Suprapubic skin (tissue), 4 donors: ENCODE results near the gene SLC29A2.

ENCODE experiments used
- EP300 ChIP-seq: sonication (generic); formaldehyde crosslinking; IDR thresholded peaks from one replicate; pipeline ENCODE4 v1.6.1; 2017; ENCODE audit warnings: antibody characterized with exemption
- POLR2A ChIP-seq, 2 donors: fragments of 450-650 bp; IDR thresholded peaks; one replicate each; pipeline ENCODE4 v1.6.1; 2017; ENCODE audit warnings: antibody characterized with exemption in 2 of 2, mild to moderate bottlenecking in 2 of 2, moderate library complexity in 2 of 2
- POLR2AphosphoS5 ChIP-seq, 3 donors: sonication (generic); formaldehyde crosslinking; IDR thresholded peaks; one replicate each; pipeline ENCODE4 v1.6.1; 2017; ENCODE audit warnings: antibody characterized with exemption in 3 of 3
- TF ChIP-seq, protein P1 (sequence below), 2 donors: fragments of 200-600 bp in 1 of 2; fragments of 450-650 bp in 1 of 2; sonication (generic) in 1 of 2; IDR thresholded peaks; one replicate each; pipeline ENCODE4 v1.5.1; 2016 to 2019; ENCODE audit warnings: antibody characterized with exemption in 2 of 2, mild to moderate bottlenecking in 1 of 2, moderate library complexity in 1 of 2

- TF ChIP-seq, protein P1, sequence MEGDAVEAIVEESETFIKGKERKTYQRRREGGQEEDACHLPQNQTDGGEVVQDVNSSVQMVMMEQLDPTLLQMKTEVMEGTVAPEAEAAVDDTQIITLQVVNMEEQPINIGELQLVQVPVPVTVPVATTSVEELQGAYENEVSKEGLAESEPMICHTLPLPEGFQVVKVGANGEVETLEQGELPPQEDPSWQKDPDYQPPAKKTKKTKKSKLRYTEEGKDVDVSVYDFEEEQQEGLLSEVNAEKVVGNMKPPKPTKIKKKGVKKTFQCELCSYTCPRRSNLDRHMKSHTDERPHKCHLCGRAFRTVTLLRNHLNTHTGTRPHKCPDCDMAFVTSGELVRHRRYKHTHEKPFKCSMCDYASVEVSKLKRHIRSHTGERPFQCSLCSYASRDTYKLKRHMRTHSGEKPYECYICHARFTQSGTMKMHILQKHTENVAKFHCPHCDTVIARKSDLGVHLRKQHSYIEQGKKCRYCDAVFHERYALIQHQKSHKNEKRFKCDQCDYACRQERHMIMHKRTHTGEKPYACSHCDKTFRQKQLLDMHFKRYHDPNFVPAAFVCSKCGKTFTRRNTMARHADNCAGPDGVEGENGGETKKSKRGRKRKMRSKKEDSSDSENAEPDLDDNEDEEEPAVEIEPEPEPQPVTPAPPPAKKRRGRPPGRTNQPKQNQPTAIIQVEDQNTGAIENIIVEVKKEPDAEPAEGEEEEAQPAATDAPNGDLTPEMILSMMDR (IDR thresholded peaks at IDR 0.05), result no peak
- TF ChIP-seq POLR2A (IDR thresholded peaks at IDR 0.05), result no peak
- TF ChIP-seq POLR2AphosphoS5 (IDR thresholded peaks at IDR 0.05), result no peak
- TF ChIP-seq EP300, result no peak
Observed at GRCh38 chr11:66327171-66328030, 44.2 kb downstream of the SLC29A2 start.
